GM12873 (cell line): ENCODE measurements around the gene ADCY5.

ENCODE experiments used
- CTCF ChIP-seq: IDR thresholded peaks from 2 replicates; pipeline ENCODE4 v1.5.1; 2012; ENCODE audit warnings: low read depth, mild to moderate bottlenecking, moderate library complexity, low read length, control low read depth; ENCODE audit not compliant: insufficient read depth; ENCODE audit errors: missing control alignments

Gene ADCY5

GRCh38 chr3:123337226-123337625 is 111.7 kb downstream of the ADCY5 start:
- no peak for TF ChIP-seq CTCF

- no peak for TF ChIP-seq CTCF
Observed at GRCh38 chr3:123336441-123336851, 112.4 kb downstream of the ADCY5 start.

DNA sequence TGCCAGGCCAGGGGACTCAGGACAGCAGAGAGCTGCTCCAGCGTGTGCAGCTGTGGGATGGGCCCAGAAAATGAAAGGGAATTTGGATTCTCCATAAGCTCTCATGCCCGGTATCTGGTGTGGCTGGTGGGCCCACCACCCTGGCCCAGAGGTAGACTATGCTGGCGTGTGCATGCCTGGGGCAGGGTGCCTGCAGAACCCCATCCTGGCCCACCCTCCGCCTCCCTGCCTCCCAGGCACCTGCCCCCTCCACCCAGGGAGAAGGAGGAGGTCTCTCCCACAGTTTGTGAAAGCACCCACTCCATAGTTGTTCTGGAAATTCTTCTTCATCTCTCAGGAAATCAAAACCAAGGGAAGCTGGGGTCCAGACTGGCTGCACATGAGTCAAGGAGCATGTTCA is 112.9 kb downstream of the ADCY5 start:
- TF ChIP-seq CTCF, result no peak

- TF ChIP-seq CTCF, result no peak
Observed at GRCh38 chr3:123335007-123335670, 113.8 kb downstream of the ADCY5 start.

DNA sequence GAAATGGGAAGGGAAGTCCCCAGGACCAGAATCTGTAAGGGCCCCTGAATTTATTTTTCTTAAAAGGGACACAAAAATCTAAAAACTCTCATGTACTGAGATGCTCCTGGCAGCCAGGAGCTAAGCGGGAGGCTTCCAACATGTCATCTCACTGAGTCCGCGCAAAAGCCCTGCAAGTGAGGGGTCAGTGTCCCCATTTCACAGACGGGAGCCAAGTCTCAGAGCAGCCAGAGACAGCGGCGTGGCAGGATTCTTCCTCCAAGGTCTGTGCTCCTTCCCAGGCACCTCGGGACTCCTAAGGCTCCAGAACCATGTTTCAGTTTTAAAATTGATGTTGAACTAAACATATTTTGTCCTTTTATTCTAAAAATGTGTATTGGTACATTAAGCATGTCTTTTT is 114.8 kb downstream of the ADCY5 start:
- TF ChIP-seq CTCF, result no peak

DNA sequence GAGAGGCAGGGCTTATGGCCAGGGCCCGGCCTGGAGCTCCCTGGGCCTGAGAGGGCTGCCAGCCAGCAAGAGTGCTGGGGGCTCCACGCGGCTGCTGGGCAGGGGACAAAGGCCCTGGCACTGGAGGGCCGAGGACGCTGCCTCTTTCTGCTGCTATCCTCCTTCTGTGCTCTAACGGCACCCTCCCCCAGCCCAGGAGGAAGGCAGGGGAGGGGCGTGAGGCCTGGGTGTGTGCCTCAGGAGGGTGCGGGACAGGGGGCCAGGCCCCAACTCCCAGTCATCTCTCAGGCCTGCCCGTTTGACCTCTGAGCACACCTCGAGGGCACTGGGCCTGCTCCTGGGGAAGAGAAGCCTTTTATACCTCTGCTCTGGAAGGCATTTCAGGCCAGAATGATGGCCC is 115.5 kb downstream of the ADCY5 start:
- no peak for TF ChIP-seq CTCF

- TF ChIP-seq CTCF, result no peak
Observed at GRCh38 chr3:123332124-123332641, 116.7 kb downstream of the ADCY5 start.
